HepG2 (cell line): ENCODE results near the gene ZFR2.

ENCODE experiments used
- BRCA1 ChIP-seq: sonication (generic); formaldehyde crosslinking; IDR thresholded peaks from 2 replicates; pipeline ENCODE4 v1.4.0; 2020; ENCODE audit warnings: missing genetic modification reagents
- EZH2 ChIP-seq: conservative IDR thresholded peaks from 2 replicates; pipeline ENCODE4 v1.6.1; 2012; ENCODE audit warnings: mild to moderate bottlenecking, low read depth, low read length, moderate library complexity
- NONO ChIP-seq, 2 experiments: fragments of 450-650 bp in 1 of 2; sonication (generic) in 1 of 2; formaldehyde crosslinking in 1 of 2; IDR thresholded peaks in 1 of 2; conservative IDR thresholded peaks in 1 of 2; 2 replicates each; pipeline versions ENCODE4 v1.6.1 to v1.8.0; 2017 to 2022; ENCODE audit warnings: mild to moderate bottlenecking in 1 of 2, missing genetic modification reagents in 1 of 2, moderate library complexity in 1 of 2
- PCBP2 ChIP-seq: fragments of 200-400 bp; formaldehyde crosslinking; optimal IDR thresholded peaks from 2 replicates; pipeline ENCODE3; 2018; ENCODE audit warnings: low read length, low read depth; ENCODE audit not compliant: poor library complexity, severe bottlenecking
- POLR2A ChIP-seq, 2 experiments: IDR thresholded peaks; 2 replicates each; pipeline ENCODE4 v1.6.1; 2011; ENCODE audit warnings: low read depth in 2 of 2, low read length in 2 of 2, mild to moderate bottlenecking in 1 of 2, moderate library complexity in 1 of 2; ENCODE audit not compliant: insufficient read depth in 1 of 2
- SRF ChIP-seq: IDR thresholded peaks from 2 replicates; pipeline ENCODE4 v1.6.1; 2011; ENCODE audit warnings: mild to moderate bottlenecking, low read depth, low read length, moderate library complexity
- ZBTB40 ChIP-seq, 2 experiments: fragments of 450-650 bp in 1 of 2; sonication (generic) in 1 of 2; formaldehyde crosslinking in 1 of 2; IDR thresholded peaks; 2 replicates each; pipeline versions ENCODE4 v1.6.1 to v1.8.0; 2016 to 2022; ENCODE audit warnings: antibody characterized with exemption in 1 of 2, mild to moderate bottlenecking in 1 of 2, missing genetic modification reagents in 1 of 2
- ZNF569 ChIP-seq: sonication (generic); formaldehyde crosslinking; IDR thresholded peaks from 2 replicates; pipeline ENCODE4 v1.5.0; 2020; ENCODE audit warnings: mild to moderate bottlenecking, missing genetic modification reagents, moderate library complexity, borderline replicate concordance
- ZNF609 ChIP-seq: sonication (generic); formaldehyde crosslinking; IDR thresholded peaks from 2 replicates; pipeline ENCODE4 v1.4.0; 2020; ENCODE audit warnings: mild to moderate bottlenecking, missing genetic modification reagents, borderline replicate concordance
- ZNF672 ChIP-seq: sonication (generic); formaldehyde crosslinking; IDR thresholded peaks from 2 replicates; pipeline ENCODE4 v1.8.1; 2022; ENCODE audit warnings: missing genetic modification reagents

- TF ChIP-seq ZNF672 (CRISPR knock-in tag) (no peak), NONO (IDR thresholded peaks at IDR 0.05) (no peak), NONO (CRISPR knock-in tag; conservative IDR thresholded peaks at IDR 0.05) (no peak), ZNF609 (CRISPR knock-in tag) (no peak), BRCA1 (no peak), PCBP2 (no peak), SRF (no peak), POLR2A (IDR thresholded peaks at IDR 0.05; ENCODE audit: insufficient read depth in 1 of 2, low read depth in 2 of 2, low read length in 2 of 2) (no peak), EZH2 (no peak), ZBTB40 (IDR thresholded peaks at IDR 0.05) (no peak), ZBTB40 (CRISPR knock-in tag; IDR thresholded peaks at IDR 0.05) (no peak), ZNF569 (CRISPR knock-in tag) (no peak)
Measured at GRCh38 chr19:3782330-3782729, 86.5 kb downstream of the ZFR2 start.
